Measurements from ENCODE around the gene MBNL1. TPM values are rescaled to one million over a fixed set of nuclear protein-coding genes. Genes with fewer than 3 reads are reported as not detected.
A peak's percentile ranks its signal among the peaks of the same experiment; 100 is the strongest.

MBNL1 gene
- total RNA-seq, 1 donor from 2014 or later, result 172 TPM

GRCh38 chr3:152505926-152506325 is 237.2 kb downstream of the MBNL1 start:
- no peak for DNase-seq
- Histone ChIP-seq H3K4me3 (no peak overlapping the region), H3K27ac (replicated peaks) (no peak overlapping the region), H3K4me1 (peaks cover 9% of the 10 kb centered on the region), H3K9me3 (replicated peaks) (peaks cover 22% of the 10 kb centered on the region), H3K27me3 (ENCODE audit: low read depth) (no peaks in the 10 kb centered on the region), H3K36me3 (no peaks in the 10 kb centered on the region)
- intact Hi-C loops (cut with micrococcal nuclease), result no loop called here
- TF ChIP-seq CTCF (IDR thresholded peaks at IDR 0.05; ENCODE audit: borderline replicate concordance), result no peak

- Histone ChIP-seq H3K27me3 (ENCODE audit: low read depth) (no peaks in the 10 kb centered on the region), H3K9me3 (replicated peaks) (peaks cover 4% of the 10 kb centered on the region), H3K4me3 (no peak overlapping the region), H3K27ac (replicated peaks) (no peak overlapping the region), H3K36me3 (no peaks in the 10 kb centered on the region), H3K4me1 (peaks cover 9% of the 10 kb centered on the region)
- no peak for DNase-seq
- intact Hi-C loops (cut with micrococcal nuclease), result no loop called here
- TF ChIP-seq CTCF (IDR thresholded peaks at IDR 0.05; ENCODE audit: borderline replicate concordance), result peak; percentile 65
Observed at GRCh38 chr3:152508705-152509104, 240.0 kb downstream of the MBNL1 start.

- no peak for TF ChIP-seq CTCF (IDR thresholded peaks at IDR 0.05; ENCODE audit: borderline replicate concordance)
- H3K9me3 ChIP-seq (replicated peaks), result no peaks in the 10 kb centered on the region
- intact Hi-C loops (cut with micrococcal nuclease), result no loop called here
- H3K27ac ChIP-seq (replicated peaks), result no peak overlapping the region
- no peaks in the 10 kb centered on the region for H3K27me3 ChIP-seq (ENCODE audit: low read depth)
- H3K36me3 ChIP-seq, result no peaks in the 10 kb centered on the region
- DNase-seq, result no peak
- peaks cover 3% of the 10 kb centered on the region for H3K4me1 ChIP-seq
- no peak overlapping the region for H3K4me3 ChIP-seq
Observed at GRCh38 chr3:152511904-152512303, 243.2 kb downstream of the MBNL1 start.

GRCh38 chr3:152513301-152513960 is 244.7 kb downstream of the MBNL1 start:
- Histone ChIP-seq H3K27ac (replicated peaks) (no peak overlapping the region), H3K4me1 (peaks cover 3% of the 10 kb centered on the region), H3K9me3 (replicated peaks) (no peaks in the 10 kb centered on the region), H3K4me3 (no peak overlapping the region), H3K36me3 (no peaks in the 10 kb centered on the region), H3K27me3 (ENCODE audit: low read depth) (no peaks in the 10 kb centered on the region)
- intact Hi-C loops (cut with micrococcal nuclease), result no loop called here
- DNase-seq, result no peak
- no peak for TF ChIP-seq CTCF (IDR thresholded peaks at IDR 0.05; ENCODE audit: borderline replicate concordance)
